H1 (cell line): ENCODE results near the gene IDI1. TPM values are rescaled to one million over a fixed set of nuclear protein-coding genes. Genes with fewer than 3 reads are reported as not detected.

Source experiments
- CTCF ChIA-PET: fragments of 300-600 bp; sonication (Branson Sonifier 250); formaldehyde crosslinking; loops from one replicate; lab custom pipeline; 2021; ENCODE audit not compliant: partially characterized antibody; lab: Charles Lee
- POLR2A ChIA-PET: fragments of 300-600 bp; sonication (Branson Sonifier 250); formaldehyde crosslinking; loops from one replicate; lab custom pipeline; 2021; ENCODE audit warnings: inconsistent platforms; ENCODE audit not compliant: partially characterized antibody; lab: Charles Lee
- DNase-seq, 2 experiments: peaks; one replicate each; pipeline versions ENCODE4 v3.0.0 to v3.0.0-alpha.2; 2010 to 2022; ENCODE audit warnings: low spot score in 2 of 2, low read depth in 1 of 2, mixed read lengths in 1 of 2
- FAIRE-seq: peaks from 2 replicates; lab custom pipeline; 2011; peaks lifted over from hg19 to GRCh38; lab: Jason Lieb, UNC
- H2AFZ ChIP-seq: 2 replicates; pipeline ENCODE4 v1.8.1; 2012; ENCODE audit warnings: low read length, inconsistent platforms
- H2AK5ac ChIP-seq: 2 replicates; pipeline ENCODE4 v1.6.1; 2013; ENCODE audit warnings: low read depth, low read length
- H2BK120ac ChIP-seq: replicated peaks from 2 replicates; pipeline ENCODE3; 2013; ENCODE audit warnings: low read depth, low read length, inconsistent platforms
- H2BK12ac ChIP-seq: 2 replicates; pipeline ENCODE4 v1.6.1; 2013; ENCODE audit warnings: low read depth, low read length
- H2BK15ac ChIP-seq: 2 replicates; pipeline ENCODE4 v1.6.1; 2013; ENCODE audit warnings: low read length
- H2BK20ac ChIP-seq: 2 replicates; pipeline ENCODE4 v1.6.1; 2013; ENCODE audit warnings: low read length
- H2BK5ac ChIP-seq: 2 replicates; pipeline ENCODE4 v1.6.1; 2013; ENCODE audit warnings: low read depth, low read length
- H3K14ac ChIP-seq: 2 replicates; pipeline ENCODE4 v1.6.1; 2013; ENCODE audit warnings: inconsistent platforms; ENCODE audit not compliant: insufficient read length
- H3K18ac ChIP-seq: 2 replicates; pipeline ENCODE4 v1.6.1; 2013; ENCODE audit warnings: low read length; ENCODE audit errors: extremely low read depth
- H3K23ac ChIP-seq: 2 replicates; pipeline ENCODE4 v1.6.1; 2013; ENCODE audit warnings: inconsistent platforms; ENCODE audit not compliant: insufficient read length
- H3K23me2 ChIP-seq: 2 replicates; pipeline ENCODE4 v1.6.1; 2013; ENCODE audit warnings: low read depth, low read length
- H3K27ac ChIP-seq: 2 replicates; pipeline ENCODE4 v1.6.1; 2011; ENCODE audit warnings: low read depth, low read length, inconsistent platforms
- H3K27me3 ChIP-seq, 4 experiments: replicated peaks in 1 of 4; 1 replicate in 1 of 4; 2 replicates in 3 of 4; pipeline versions ENCODE4 v1.6.1 to v1.8.1; 2011 to 2013; ENCODE audit warnings: low read length in 3 of 4, mild to moderate bottlenecking in 3 of 4, inconsistent platforms in 2 of 4, mixed read lengths in 2 of 4, moderate library complexity in 1 of 4; ENCODE audit not compliant: control insufficient read depth in 3 of 4, insufficient read depth in 3 of 4; ENCODE audit errors: extremely low read depth in 1 of 4
- H3K36me3 ChIP-seq, 4 experiments: 2 replicates each; pipeline versions ENCODE4 v1.6.1 to v1.8.1; 2011 to 2013; ENCODE audit warnings: mild to moderate bottlenecking in 4 of 4, low read length in 3 of 4, moderate library complexity in 2 of 4, control low read depth in 1 of 4, inconsistent platforms in 1 of 4; ENCODE audit not compliant: insufficient read depth in 4 of 4, control insufficient read depth in 2 of 4
- H3K4ac ChIP-seq: replicated peaks from 2 replicates; pipeline ENCODE3; 2013; ENCODE audit warnings: low read length, low read depth, mixed read lengths, inconsistent platforms; ENCODE audit not compliant: insufficient read length
- H3K4me1 ChIP-seq, 4 experiments: replicated peaks in 1 of 4; 1 replicate in 1 of 4; 2 replicates in 3 of 4; pipeline versions ENCODE4 v1.6.1 to v1.8.1; 2011 to 2013; ENCODE audit warnings: low read length in 3 of 4, inconsistent platforms in 2 of 4, mixed read lengths in 1 of 4; ENCODE audit not compliant: insufficient read depth in 4 of 4, control insufficient read depth in 3 of 4
- H3K4me2 ChIP-seq, 2 experiments: 2 replicates each; pipeline versions ENCODE4 v1.6.1 to v1.8.1; 2011 to 2013; ENCODE audit warnings: low read depth in 2 of 2, low read length in 2 of 2, control low read depth in 1 of 2, inconsistent platforms in 1 of 2, mild to moderate bottlenecking in 1 of 2; ENCODE audit not compliant: insufficient read depth in 1 of 2
- H3K4me3 ChIP-seq, 4 experiments: fragments of 200-600, 300-600 bp in 1 of 4; sonication (generic), shearing (Covaris generic), sonication (Bioruptor Twin) in 1 of 4; 2 replicates each; pipeline versions ENCODE4 v1.5.1 to v1.8.1; 2011 to 2016; ENCODE audit warnings: low read length in 4 of 4, low read depth in 3 of 4, control low read depth in 2 of 4, inconsistent platforms in 2 of 4, mild to moderate bottlenecking in 2 of 4, mixed read lengths in 1 of 4, moderate library complexity in 1 of 4; ENCODE audit not compliant: insufficient read depth in 2 of 4; ENCODE audit errors: extremely low read depth in 1 of 4
- H3K56ac ChIP-seq: replicated peaks from 2 replicates; pipeline ENCODE3; 2013; ENCODE audit warnings: low read depth, mild to moderate bottlenecking, mixed read lengths, low read length, inconsistent platforms; ENCODE audit not compliant: insufficient read length
- H3K79me1 ChIP-seq: 2 replicates; pipeline ENCODE4 v1.6.1; 2013; ENCODE audit warnings: low read depth, low read length, control low read depth
- H3K79me2 ChIP-seq, 2 experiments: 2 replicates each; pipeline versions ENCODE4 v1.6.1 to v1.8.1; 2012 to 2013; ENCODE audit warnings: low read length in 2 of 2, mild to moderate bottlenecking in 2 of 2, inconsistent platforms in 1 of 2; ENCODE audit not compliant: insufficient read depth in 2 of 2, control insufficient read depth in 1 of 2
- H3K9ac ChIP-seq, 4 experiments: replicated peaks in 1 of 4; 1 replicate in 1 of 4; 2 replicates in 3 of 4; pipeline versions ENCODE4 v1.6.1 to v1.8.1; 2011 to 2013; ENCODE audit warnings: low read depth in 3 of 4, low read length in 3 of 4, control low read depth in 2 of 4, mild to moderate bottlenecking in 2 of 4, moderate library complexity in 2 of 4, inconsistent platforms in 1 of 4; ENCODE audit errors: extremely low read depth in 1 of 4
- H3K9me3 ChIP-seq, 2 experiments: 2 replicates each; pipeline versions ENCODE4 v1.6.1 to v1.8.1; 2012 to 2013; ENCODE audit warnings: mild to moderate bottlenecking in 2 of 2, moderate library complexity in 2 of 2, control low read depth in 1 of 2, inconsistent platforms in 1 of 2, low read depth in 1 of 2, low read length in 1 of 2, mixed read lengths in 1 of 2; ENCODE audit not compliant: insufficient read depth in 2 of 2
- H4K20me1 ChIP-seq, 2 experiments: replicated peaks in 1 of 2; 2 replicates each; pipeline versions ENCODE3 to v1.8.1; 2011 to 2013; ENCODE audit warnings: inconsistent platforms in 2 of 2, low read length in 2 of 2, mild to moderate bottlenecking in 1 of 2; ENCODE audit not compliant: insufficient read depth in 2 of 2, control insufficient read depth in 1 of 2
- H4K5ac ChIP-seq: 2 replicates; pipeline ENCODE4 v1.6.1; 2013; ENCODE audit warnings: low read length, low read depth, mixed read lengths, inconsistent platforms; ENCODE audit not compliant: insufficient read length
- H4K8ac ChIP-seq: 2 replicates; pipeline ENCODE4 v1.8.0; 2013; ENCODE audit warnings: mild to moderate bottlenecking, moderate library complexity, low read length, inconsistent platforms; ENCODE audit not compliant: insufficient read depth; ENCODE audit errors: extremely low read depth
- H4K91ac ChIP-seq: replicated peaks from 2 replicates; pipeline ENCODE3; 2013; ENCODE audit warnings: low read length, mixed read lengths, inconsistent platforms; ENCODE audit not compliant: insufficient read length
- CBX8 ChIP-seq: fragments of 300-800, 300-1000 bp; sonication (generic); IDR thresholded peaks from 2 replicates; pipeline ENCODE4 v1.7.1; 2016; ENCODE audit warnings: low read depth, low read length, borderline replicate concordance
- MAFK ChIP-seq: IDR thresholded peaks from 2 replicates; pipeline ENCODE4 v1.6.1; 2012; ENCODE audit warnings: low read depth, mild to moderate bottlenecking, improper control_type of control experiment, low read length
- PHF8 ChIP-seq: fragments of 200-600 bp; sonication (generic); conservative IDR thresholded peaks from 2 replicates; pipeline ENCODE4 v1.7.1; 2012; ENCODE audit warnings: low read depth, mild to moderate bottlenecking, inconsistent platforms, low read length, moderate library complexity
- TBP ChIP-seq: IDR thresholded peaks from 2 replicates; pipeline ENCODE4 v1.6.1; 2011; ENCODE audit warnings: low read depth, low read length, improper control_type of control experiment
- TCF12 ChIP-seq: IDR thresholded peaks from 2 replicates; pipeline ENCODE4 v1.6.1; 2011; ENCODE audit warnings: low read depth, mild to moderate bottlenecking, low read length
- WGBS, 2 experiments: shearing (Covaris generic) in 1 of 2; methylation state at CpG; one replicate each; pipeline versions ENCODE4 v1.1.6 to v1.1.7; 2013 to 2015; ENCODE audit warnings: low lambda C conversion rate in 2 of 2, mixed read lengths in 2 of 2, inconsistent platforms in 1 of 2, low coverage in 1 of 2, missing lambda C conversion rate in 1 of 2; ENCODE audit not compliant: insufficient replicate concordance in 2 of 2, insufficient coverage in 1 of 2, insufficient read length in 1 of 2; ENCODE audit errors: extremely low coverage in 1 of 2, missing lambda C conversion rate in 1 of 2; 5-methylcytosine and 5-hydroxymethylcytosine counted together
- polyA plus RNA-seq, 7 experiments: library from polyadenylated mRNA; depleted of rRNA in 3 of 7; stranded (reverse) in 5 of 7; unstranded in 2 of 7; fragments of >200 nt in 5 of 7; fragments of 200-250 nt in 2 of 7; gene quantifications; 1 replicate in 5 of 7; 2 replicates in 1 of 7; 4 replicates in 1 of 7; pipeline versions ENCODE4 v1.2.1 to v1.2.3, GENCODE V29; 2011 to 2013; ENCODE audit warnings: missing spikeins in 2 of 7, mixed read lengths in 2 of 7
- total RNA-seq: library from RNA; stranded (reverse); fragmentation: NEBNext Ultra II Directional; extraction: Animal tissue kit (Norgen Biotek cat#: 25700); gene quantifications from 2 replicates; pipeline ENCODE4 v1.2.1, GENCODE V29; 2021

The IDI1 gene
- total and polyA plus RNA-seq, 2 of the 8 experiments (the other 6 are each of a cell fraction or from before 2014, with no cell fraction given) = 35.3 to 56.6 TPM

- ChIA-PET POLR2A (interaction anchor here (0.8 to 2.9 kb wide), 15 partner anchors 9 to 120 kb away, joined by 3 to 22 read pairs (median 4); partner anchors contain the start of gene GTPBP4), CTCF (no interaction called here)
- Histone ChIP-seq H3K4me1 (peaks cover 0 to 5% (median 2%) of the 10 kb centered on the region in 4 experiments; a peak in 3 of 7 replicates), H2AK5ac (no peak overlapping the region), H2BK5ac (peak overlapping the region; percentile 99), H3K27ac (peak overlapping the region; percentile 61), H3K4ac (peak overlapping the region; percentile 86), H3K56ac (peak overlapping the region; percentile 32), H4K20me1 (peaks cover 6 to 23% of the 10 kb centered on the region in 2 experiments), H4K8ac (peak overlapping the region; percentile 97), H3K23ac (no peak overlapping the region), H3K9me3 (no peaks in the 10 kb centered on the region), H3K36me3 (peaks cover 2 to 33% (median 5%) of the 10 kb centered on the region in 4 experiments; a peak in 6 of 8 replicates), H2AFZ (no peak overlapping the region), H4K5ac (peak overlapping the region; percentile 1), H3K27me3 (no peaks in the 10 kb centered on the region), H2BK120ac (peak overlapping the region; percentile 97), H3K23me2 (no peaks in the 10 kb centered on the region; the same call in 1 of the 2 replicates), H3K14ac (no peak overlapping the region), H3K79me1 (peaks cover 10% of the 10 kb centered on the region; the same call in 1 of the 2 replicates), H2BK20ac (0 out of 2 replicates have a peak overlapping the region, but pooled peaks have one; percentile 77), H2BK15ac (peak overlapping the region; percentile 77; the same call in 1 of the 2 replicates), H3K79me2 (peaks cover 24 to 79% of the 10 kb centered on the region in 2 experiments), H3K4me3 (peak overlapping the region; percentile 79 to 98 (median 95)), H3K4me2 (peak overlapping the region; percentile 76 to 97), H3K18ac (peak overlapping the region; percentile 75; the same call in 1 of the 2 replicates), H4K91ac (peak overlapping the region; percentile 2), H2BK12ac (peak overlapping the region; percentile 60), H3K9ac (peak overlapping the region; percentile 72 to 91 (median 86))
- FAIRE-seq (no peak), DNase-seq (no peak)
- WGBS, 2 experiments = 2% methylated on average over 37 of the region's 37 CpGs; no CpG with 5 or more reads in 1 of the 2 experiments
- TF ChIP-seq TBP (no peak), PHF8 (no peak), TCF12 (no peak), CBX8 (no peak), MAFK (no peak)
These were observed 579 bp downstream of the IDI1 start for GRCh38 chr10:1048349-1048731.
